Esophagus muscularis mucosa (tissue), 4 donors: Measurements from ENCODE around the gene GLTPD2.

ENCODE experiments used
- CTCF ChIP-seq, 3 experiments: fragments of 200-600 bp in 2 of 3; fragments of 450-650 bp in 1 of 3; sonication (generic) in 2 of 3; IDR thresholded peaks; one replicate each; pipeline ENCODE4 v1.5.1; 2017 to 2019; ENCODE audit warnings: antibody characterized with exemption in 3 of 3, mild to moderate bottlenecking in 2 of 3, moderate library complexity in 1 of 3
- EP300 ChIP-seq: sonication (generic); formaldehyde crosslinking; IDR thresholded peaks from one replicate; pipeline ENCODE4 v1.6.1; 2017; ENCODE audit warnings: antibody characterized with exemption
- POLR2A ChIP-seq: fragments of 450-650 bp; IDR thresholded peaks from one replicate; pipeline ENCODE4 v1.6.1; 2017; ENCODE audit warnings: antibody characterized with exemption, moderate library complexity, mild to moderate bottlenecking, low read depth
- POLR2AphosphoS5 ChIP-seq, 2 donors: sonication (generic); formaldehyde crosslinking; IDR thresholded peaks; one replicate each; pipeline ENCODE4 v1.6.1; 2017; ENCODE audit warnings: antibody characterized with exemption in 2 of 2

- TF ChIP-seq CTCF (IDR thresholded peaks at IDR 0.05) (no peak), POLR2AphosphoS5 (IDR thresholded peaks at IDR 0.05) (no peak), POLR2A (no peak), EP300 (no peak)
Observed at GRCh38 chr17:4742629-4743028, 46.1 kb upstream of the GLTPD2 start.
